Calu3 (cell line): ENCODE results near the gene SPTBN4. TPM values are rescaled to one million over a fixed set of nuclear protein-coding genes. Genes with fewer than 3 reads are reported as not detected.
"Not testable (repeated sequence)": the region's sequence is repeated elsewhere in the genome, so short reads cannot be mapped to it uniquely, and the experiment has no call there.

Experiments used
- BruUV-seq: library from RNA; stranded (reverse); fragments of 400-500 nt; replicated peaks from 2 replicates; lab custom pipeline; 2021; lab: Mats Ljungman, UMichigan
- CTCF ChIA-PET: fragments of 300-600 bp; sonication (Branson Sonifier 250); formaldehyde crosslinking; loops from one replicate; lab custom pipeline; 2022; ENCODE audit warnings: antibody characterized with exemption; lab: Charles Lee
- DNase-seq: peaks from one replicate; pipeline ENCODE4 v3.0.0; 2022
- H3K27ac Mint-ChIP-seq: one replicate; pipeline ENCODE4 v1.8.0; 2022; ENCODE audit warnings: mixed read lengths; ENCODE audit not compliant: unreplicated experiment
- H3K27me3 Mint-ChIP-seq: one replicate; pipeline ENCODE4 v1.8.0; 2022; ENCODE audit warnings: mixed read lengths; ENCODE audit not compliant: unreplicated experiment
- H3K36me3 Mint-ChIP-seq: one replicate; pipeline ENCODE4 v1.8.0; 2022; ENCODE audit warnings: mild to moderate bottlenecking, moderate library complexity, mixed read lengths; ENCODE audit not compliant: insufficient read depth, unreplicated experiment
- H3K4me1 Mint-ChIP-seq: one replicate; pipeline ENCODE4 v1.8.0; 2022; ENCODE audit warnings: mild to moderate bottlenecking, low read depth, mixed read lengths; ENCODE audit not compliant: unreplicated experiment
- H3K4me3 Mint-ChIP-seq: one replicate; pipeline ENCODE4 v1.8.0; 2022; ENCODE audit warnings: mild to moderate bottlenecking, low read depth, moderate library complexity, mixed read lengths; ENCODE audit not compliant: unreplicated experiment
- H3K9me3 Mint-ChIP-seq: one replicate; pipeline ENCODE4 v1.8.0; 2022; ENCODE audit warnings: low read depth, mixed read lengths; ENCODE audit not compliant: unreplicated experiment
- intact Hi-C: fragments of 100-400 bp; cut with micrococcal nuclease; formaldehyde crosslinking; loops from one replicate; pipeline ENCODE4 v1.10.0; 2022; ENCODE audit not compliant: unreplicated experiment
- total RNA-seq: library from RNA; stranded (reverse); gene quantifications from 2 replicates; pipeline ENCODE4 v1.2.3, GENCODE V29; 2022
- TF ChIP-seq, protein P1 (sequence below): fragments of 200-600 bp; IDR thresholded peaks from one replicate; pipeline ENCODE4 v1.8.0; 2022; ENCODE audit warnings: antibody characterized with exemption; ENCODE audit not compliant: unreplicated experiment

The SPTBN4 gene
- total RNA-seq, 1 experiment from 2014 or later: 0.80 TPM

DNA sequence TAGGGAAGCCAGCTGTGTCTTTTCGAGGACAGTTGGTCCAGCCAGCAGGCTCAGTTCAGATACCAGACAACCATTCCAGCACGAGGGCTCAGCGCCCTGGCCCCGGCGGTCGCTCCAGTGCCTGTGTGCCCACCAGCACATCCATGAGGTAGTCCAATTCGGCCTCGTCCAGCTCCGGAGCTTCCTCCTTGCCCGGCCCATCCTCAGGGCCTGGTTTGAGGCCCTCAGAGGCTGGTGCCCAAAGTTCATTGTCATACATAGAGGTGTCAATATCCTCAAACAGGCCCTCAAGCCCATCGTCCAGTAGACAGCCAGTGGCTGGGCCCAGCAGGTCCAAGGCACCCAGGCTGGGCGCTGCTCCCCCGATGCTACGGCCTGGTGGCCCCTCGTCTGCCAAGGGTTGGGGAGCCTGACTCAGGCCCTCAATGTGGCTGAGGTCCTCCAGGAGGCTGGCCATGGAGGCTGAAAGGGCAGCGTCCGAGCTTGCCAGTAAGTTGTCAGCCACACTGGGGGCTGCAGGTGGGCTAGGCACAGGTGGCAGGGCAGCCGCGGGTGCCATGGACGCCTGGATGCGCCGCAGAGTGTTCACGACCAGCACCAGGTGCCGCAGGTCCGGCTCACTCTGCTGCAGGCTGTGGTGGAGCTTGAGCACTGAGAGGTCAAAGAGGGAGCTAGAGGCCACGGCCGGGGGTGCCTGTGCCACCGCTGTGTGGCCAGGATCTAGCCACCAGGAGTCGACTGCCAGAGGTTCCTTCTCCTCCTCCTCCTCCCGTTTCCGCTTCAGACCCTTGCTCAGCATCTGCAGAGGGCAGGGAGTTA is 43.8 kb upstream of the SPTBN4 start:
- Mint-ChIP-seq H3K27me3 (no peaks in the 10 kb centered on the region), H3K4me3 (no peak overlapping the region), H3K4me1 (peaks cover 28% of the 10 kb centered on the region), H3K36me3 (peaks cover 44% of the 10 kb centered on the region), H3K27ac (no peak overlapping the region), H3K9me3 (no peaks in the 10 kb centered on the region)
- CTCF ChIA-PET: interaction anchor here (2.2 kb wide), 1 partner anchor 20 kb away, joined by 7 read pairs; no protein-coding TSS in a partner anchor
- intact Hi-C loops: no loop called here
- TF ChIP-seq, protein P1, sequence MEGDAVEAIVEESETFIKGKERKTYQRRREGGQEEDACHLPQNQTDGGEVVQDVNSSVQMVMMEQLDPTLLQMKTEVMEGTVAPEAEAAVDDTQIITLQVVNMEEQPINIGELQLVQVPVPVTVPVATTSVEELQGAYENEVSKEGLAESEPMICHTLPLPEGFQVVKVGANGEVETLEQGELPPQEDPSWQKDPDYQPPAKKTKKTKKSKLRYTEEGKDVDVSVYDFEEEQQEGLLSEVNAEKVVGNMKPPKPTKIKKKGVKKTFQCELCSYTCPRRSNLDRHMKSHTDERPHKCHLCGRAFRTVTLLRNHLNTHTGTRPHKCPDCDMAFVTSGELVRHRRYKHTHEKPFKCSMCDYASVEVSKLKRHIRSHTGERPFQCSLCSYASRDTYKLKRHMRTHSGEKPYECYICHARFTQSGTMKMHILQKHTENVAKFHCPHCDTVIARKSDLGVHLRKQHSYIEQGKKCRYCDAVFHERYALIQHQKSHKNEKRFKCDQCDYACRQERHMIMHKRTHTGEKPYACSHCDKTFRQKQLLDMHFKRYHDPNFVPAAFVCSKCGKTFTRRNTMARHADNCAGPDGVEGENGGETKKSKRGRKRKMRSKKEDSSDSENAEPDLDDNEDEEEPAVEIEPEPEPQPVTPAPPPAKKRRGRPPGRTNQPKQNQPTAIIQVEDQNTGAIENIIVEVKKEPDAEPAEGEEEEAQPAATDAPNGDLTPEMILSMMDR: no peak
- BruUV-seq: no TSS peak
- no peak for DNase-seq

GRCh38 chr19:40423938-40424337 is 42.9 kb upstream of the SPTBN4 start:
- DNase-seq: no peak
- Mint-ChIP-seq H3K36me3 (peaks cover 44% of the 10 kb centered on the region), H3K4me1 (peaks cover 19% of the 10 kb centered on the region), H3K9me3 (no peaks in the 10 kb centered on the region), H3K27ac (peak overlapping the region; percentile 93), H3K4me3 (peak overlapping the region; percentile 88), H3K27me3 (no peaks in the 10 kb centered on the region)
- intact Hi-C loops: no loop called here
- TF ChIP-seq, protein P1: no peak
- BruUV-seq: no TSS peak
- CTCF ChIA-PET: interaction anchor here (0.6 to 2.2 kb wide), 2 partner anchors 19 to 48 kb away, joined by 7 read pairs; no protein-coding TSS in a partner anchor

- CTCF ChIA-PET: interaction anchor here (0.6 to 2.2 kb wide), 3 partner anchors 18 to 47 kb away, joined by 4 to 7 read pairs (median 7); partner anchors contain the start of gene BLVRB
- peaks cover 10% of the 10 kb centered on the region for H3K4me1 Mint-ChIP-seq
- peak overlapping the region; percentile 88 for H3K4me3 Mint-ChIP-seq
- TSS peak; percentile 61 for BruUV-seq
- H3K9me3 Mint-ChIP-seq: no peaks in the 10 kb centered on the region
- no peaks in the 10 kb centered on the region for H3K27me3 Mint-ChIP-seq
- no peak for DNase-seq
- intact Hi-C loops: no loop called here
- TF ChIP-seq, protein P1: no peak
- peak overlapping the region; percentile 93 for H3K27ac Mint-ChIP-seq
- peaks cover 44% of the 10 kb centered on the region for H3K36me3 Mint-ChIP-seq
Observed at GRCh38 chr19:40424637-40425449, 42.0 kb upstream of the SPTBN4 start.

GRCh38 chr19:40425450-40426287 is 41.1 kb upstream of the SPTBN4 start, which contains the start of gene SERTAD1:
TSS of gene SERTAD1 (minus strand) at chr19:40425992. CDS start at chr19:40423546, 2,446 bp downstream.
- TF ChIP-seq, protein P1: peak; percentile 93
- Mint-ChIP-seq H3K27ac (peak within 1 kb of the TSS; percentile 93), H3K36me3 (peaks cover 41% of the 10 kb centered on the region), H3K4me3 (peak within 1 kb of the TSS; percentile 88), H3K4me1 (peaks cover 9% of the 10 kb centered on the region), H3K27me3 (no peaks in the 10 kb centered on the region), H3K9me3 (no peaks in the 10 kb centered on the region)
- intact Hi-C loops: no loop called here
- no TSS peak for BruUV-seq
- DNase-seq: peak; percentile 100
- CTCF ChIA-PET: interaction anchor here (0.6 to 2.2 kb wide), 8 partner anchors 17 to 792 kb away, joined by 3 to 10 read pairs (median 4); partner anchors contain the start of gene BLVRB

- H3K27me3 Mint-ChIP-seq, intact Hi-C loops, CTCF ChIA-PET, H3K27ac Mint-ChIP-seq, BruUV-seq, H3K4me3 Mint-ChIP-seq, H3K9me3 Mint-ChIP-seq, DNase-seq: not testable (repeated sequence)
- Mint-ChIP-seq H3K36me3 (peaks cover 24% of the 10 kb centered on the region), H3K4me1 (peaks cover 15% of the 10 kb centered on the region)
Observed at GRCh38 chr19:40428197-40428596, 38.6 kb upstream of the SPTBN4 start.
